ENCODE measurements around the gene ACOT12. TPM values are rescaled to one million over a fixed set of nuclear protein-coding genes. Genes with fewer than 3 reads are reported as not detected.

The ACOT12 gene
- total RNA-seq, 1 experiment from 2014 or later = not detected

DNA sequence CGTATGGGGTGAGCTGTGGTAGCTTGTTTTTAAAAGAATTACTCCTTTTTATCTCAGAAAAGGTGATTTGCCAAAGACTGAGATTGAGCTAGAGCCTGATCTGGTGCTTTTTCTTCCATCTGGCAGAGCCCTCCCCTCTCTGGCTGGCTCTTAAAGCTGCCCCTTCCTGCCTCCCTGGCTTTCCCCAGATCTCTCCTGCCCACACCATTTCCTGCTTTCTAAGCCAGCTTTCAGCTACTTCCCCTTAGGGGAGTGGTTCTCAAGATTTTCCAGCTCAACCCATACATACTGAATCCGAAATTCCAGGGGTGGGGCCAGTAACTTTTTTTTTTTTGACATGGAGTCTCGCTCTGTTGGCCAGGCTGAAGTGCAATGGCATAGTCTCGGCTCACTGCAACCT, 4.8 kb upstream of the ACOT12 start (continued):
- TF ChIP-seq, protein P1, sequence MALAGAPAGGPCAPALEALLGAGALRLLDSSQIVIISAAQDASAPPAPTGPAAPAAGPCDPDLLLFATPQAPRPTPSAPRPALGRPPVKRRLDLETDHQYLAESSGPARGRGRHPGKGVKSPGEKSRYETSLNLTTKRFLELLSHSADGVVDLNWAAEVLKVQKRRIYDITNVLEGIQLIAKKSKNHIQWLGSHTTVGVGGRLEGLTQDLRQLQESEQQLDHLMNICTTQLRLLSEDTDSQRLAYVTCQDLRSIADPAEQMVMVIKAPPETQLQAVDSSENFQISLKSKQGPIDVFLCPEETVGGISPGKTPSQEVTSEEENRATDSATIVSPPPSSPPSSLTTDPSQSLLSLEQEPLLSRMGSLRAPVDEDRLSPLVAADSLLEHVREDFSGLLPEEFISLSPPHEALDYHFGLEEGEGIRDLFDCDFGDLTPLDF (CRISPR knock-in tag; IDR thresholded peaks at IDR 0.05) = no peak
- no peak for TF ChIP-seq OVOL2 (CRISPR knock-in tag; IDR thresholded peaks at IDR 0.05; ENCODE audit: borderline replicate concordance)
- no peak for TF ChIP-seq NFATC4 (CRISPR knock-in tag; IDR thresholded peaks at IDR 0.05)
- TF ChIP-seq, protein P2, sequence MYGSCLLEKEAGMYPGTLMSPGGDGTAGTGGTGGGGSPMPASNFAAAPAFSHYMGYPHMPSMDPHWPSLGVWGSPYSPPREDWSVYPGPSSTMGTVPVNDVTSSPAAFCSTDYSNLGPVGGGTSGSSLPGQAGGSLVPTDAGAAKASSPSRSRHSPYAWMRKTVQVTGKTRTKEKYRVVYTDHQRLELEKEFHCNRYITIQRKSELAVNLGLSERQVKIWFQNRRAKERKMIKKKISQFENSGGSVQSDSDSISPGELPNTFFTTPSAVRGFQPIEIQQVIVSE (CRISPR knock-in tag; IDR thresholded peaks at IDR 0.05; ENCODE audit: borderline replicate concordance) = no peak
- TF ChIP-seq, protein P3, sequence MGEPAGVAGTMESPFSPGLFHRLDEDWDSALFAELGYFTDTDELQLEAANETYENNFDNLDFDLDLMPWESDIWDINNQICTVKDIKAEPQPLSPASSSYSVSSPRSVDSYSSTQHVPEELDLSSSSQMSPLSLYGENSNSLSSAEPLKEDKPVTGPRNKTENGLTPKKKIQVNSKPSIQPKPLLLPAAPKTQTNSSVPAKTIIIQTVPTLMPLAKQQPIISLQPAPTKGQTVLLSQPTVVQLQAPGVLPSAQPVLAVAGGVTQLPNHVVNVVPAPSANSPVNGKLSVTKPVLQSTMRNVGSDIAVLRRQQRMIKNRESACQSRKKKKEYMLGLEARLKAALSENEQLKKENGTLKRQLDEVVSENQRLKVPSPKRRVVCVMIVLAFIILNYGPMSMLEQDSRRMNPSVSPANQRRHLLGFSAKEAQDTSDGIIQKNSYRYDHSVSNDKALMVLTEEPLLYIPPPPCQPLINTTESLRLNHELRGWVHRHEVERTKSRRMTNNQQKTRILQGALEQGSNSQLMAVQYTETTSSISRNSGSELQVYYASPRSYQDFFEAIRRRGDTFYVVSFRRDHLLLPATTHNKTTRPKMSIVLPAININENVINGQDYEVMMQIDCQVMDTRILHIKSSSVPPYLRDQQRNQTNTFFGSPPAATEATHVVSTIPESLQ (CRISPR knock-in tag; IDR thresholded peaks at IDR 0.05) = no peak
- TF ChIP-seq, protein P4, sequence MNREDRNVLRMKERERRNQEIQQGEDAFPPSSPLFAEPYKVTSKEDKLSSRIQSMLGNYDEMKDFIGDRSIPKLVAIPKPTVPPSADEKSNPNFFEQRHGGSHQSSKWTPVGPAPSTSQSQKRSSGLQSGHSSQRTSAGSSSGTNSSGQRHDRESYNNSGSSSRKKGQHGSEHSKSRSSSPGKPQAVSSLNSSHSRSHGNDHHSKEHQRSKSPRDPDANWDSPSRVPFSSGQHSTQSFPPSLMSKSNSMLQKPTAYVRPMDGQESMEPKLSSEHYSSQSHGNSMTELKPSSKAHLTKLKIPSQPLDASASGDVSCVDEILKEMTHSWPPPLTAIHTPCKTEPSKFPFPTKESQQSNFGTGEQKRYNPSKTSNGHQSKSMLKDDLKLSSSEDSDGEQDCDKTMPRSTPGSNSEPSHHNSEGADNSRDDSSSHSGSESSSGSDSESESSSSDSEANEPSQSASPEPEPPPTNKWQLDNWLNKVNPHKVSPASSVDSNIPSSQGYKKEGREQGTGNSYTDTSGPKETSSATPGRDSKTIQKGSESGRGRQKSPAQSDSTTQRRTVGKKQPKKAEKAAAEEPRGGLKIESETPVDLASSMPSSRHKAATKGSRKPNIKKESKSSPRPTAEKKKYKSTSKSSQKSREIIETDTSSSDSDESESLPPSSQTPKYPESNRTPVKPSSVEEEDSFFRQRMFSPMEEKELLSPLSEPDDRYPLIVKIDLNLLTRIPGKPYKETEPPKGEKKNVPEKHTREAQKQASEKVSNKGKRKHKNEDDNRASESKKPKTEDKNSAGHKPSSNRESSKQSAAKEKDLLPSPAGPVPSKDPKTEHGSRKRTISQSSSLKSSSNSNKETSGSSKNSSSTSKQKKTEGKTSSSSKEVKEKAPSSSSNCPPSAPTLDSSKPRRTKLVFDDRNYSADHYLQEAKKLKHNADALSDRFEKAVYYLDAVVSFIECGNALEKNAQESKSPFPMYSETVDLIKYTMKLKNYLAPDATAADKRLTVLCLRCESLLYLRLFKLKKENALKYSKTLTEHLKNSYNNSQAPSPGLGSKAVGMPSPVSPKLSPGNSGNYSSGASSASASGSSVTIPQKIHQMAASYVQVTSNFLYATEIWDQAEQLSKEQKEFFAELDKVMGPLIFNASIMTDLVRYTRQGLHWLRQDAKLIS (CRISPR knock-in tag; IDR thresholded peaks at IDR 0.05; ENCODE audit: borderline replicate concordance) = no peak
- TF ChIP-seq, protein P5, sequence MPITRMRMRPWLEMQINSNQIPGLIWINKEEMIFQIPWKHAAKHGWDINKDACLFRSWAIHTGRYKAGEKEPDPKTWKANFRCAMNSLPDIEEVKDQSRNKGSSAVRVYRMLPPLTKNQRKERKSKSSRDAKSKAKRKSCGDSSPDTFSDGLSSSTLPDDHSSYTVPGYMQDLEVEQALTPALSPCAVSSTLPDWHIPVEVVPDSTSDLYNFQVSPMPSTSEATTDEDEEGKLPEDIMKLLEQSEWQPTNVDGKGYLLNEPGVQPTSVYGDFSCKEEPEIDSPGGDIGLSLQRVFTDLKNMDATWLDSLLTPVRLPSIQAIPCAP (CRISPR knock-in tag; IDR thresholded peaks at IDR 0.05) = no peak
- TF ChIP-seq, protein P6, sequence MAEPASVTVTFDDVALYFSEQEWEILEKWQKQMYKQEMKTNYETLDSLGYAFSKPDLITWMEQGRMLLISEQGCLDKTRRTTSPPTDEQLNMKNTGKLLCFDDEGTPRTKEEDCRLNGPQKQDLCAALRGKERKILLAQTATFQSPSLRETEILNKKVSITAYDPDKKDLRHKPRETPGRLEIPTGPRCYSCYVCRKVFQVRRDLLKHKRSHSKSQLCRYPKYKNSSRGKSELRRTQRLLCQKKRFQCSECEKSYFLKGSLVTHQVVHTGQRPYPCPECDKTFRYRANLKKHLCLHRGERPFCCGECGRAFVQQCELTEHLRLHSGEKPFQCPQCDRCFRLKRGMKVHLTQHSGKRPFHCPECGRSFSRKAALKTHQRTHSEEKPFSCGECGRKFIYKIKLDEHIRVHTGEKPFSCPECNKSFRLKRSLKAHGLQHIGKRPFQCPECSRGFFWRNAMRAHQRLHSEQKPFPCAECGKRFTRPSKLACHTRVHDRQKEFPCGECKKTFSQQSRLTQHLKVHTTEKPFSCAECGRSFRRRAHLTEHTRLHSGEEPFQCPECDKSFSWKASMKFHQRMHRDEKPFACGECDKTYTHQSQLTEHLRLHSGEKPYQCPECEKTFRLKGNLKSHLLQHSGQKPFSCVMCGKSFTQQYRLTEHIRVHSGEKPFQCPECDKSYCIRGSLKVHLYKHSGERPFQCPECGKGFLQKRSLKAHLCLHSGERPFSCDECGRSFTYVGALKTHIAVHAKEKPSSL (CRISPR knock-in tag; conservative IDR thresholded peaks at IDR 0.05) = no peak
- TF ChIP-seq, protein P7, sequence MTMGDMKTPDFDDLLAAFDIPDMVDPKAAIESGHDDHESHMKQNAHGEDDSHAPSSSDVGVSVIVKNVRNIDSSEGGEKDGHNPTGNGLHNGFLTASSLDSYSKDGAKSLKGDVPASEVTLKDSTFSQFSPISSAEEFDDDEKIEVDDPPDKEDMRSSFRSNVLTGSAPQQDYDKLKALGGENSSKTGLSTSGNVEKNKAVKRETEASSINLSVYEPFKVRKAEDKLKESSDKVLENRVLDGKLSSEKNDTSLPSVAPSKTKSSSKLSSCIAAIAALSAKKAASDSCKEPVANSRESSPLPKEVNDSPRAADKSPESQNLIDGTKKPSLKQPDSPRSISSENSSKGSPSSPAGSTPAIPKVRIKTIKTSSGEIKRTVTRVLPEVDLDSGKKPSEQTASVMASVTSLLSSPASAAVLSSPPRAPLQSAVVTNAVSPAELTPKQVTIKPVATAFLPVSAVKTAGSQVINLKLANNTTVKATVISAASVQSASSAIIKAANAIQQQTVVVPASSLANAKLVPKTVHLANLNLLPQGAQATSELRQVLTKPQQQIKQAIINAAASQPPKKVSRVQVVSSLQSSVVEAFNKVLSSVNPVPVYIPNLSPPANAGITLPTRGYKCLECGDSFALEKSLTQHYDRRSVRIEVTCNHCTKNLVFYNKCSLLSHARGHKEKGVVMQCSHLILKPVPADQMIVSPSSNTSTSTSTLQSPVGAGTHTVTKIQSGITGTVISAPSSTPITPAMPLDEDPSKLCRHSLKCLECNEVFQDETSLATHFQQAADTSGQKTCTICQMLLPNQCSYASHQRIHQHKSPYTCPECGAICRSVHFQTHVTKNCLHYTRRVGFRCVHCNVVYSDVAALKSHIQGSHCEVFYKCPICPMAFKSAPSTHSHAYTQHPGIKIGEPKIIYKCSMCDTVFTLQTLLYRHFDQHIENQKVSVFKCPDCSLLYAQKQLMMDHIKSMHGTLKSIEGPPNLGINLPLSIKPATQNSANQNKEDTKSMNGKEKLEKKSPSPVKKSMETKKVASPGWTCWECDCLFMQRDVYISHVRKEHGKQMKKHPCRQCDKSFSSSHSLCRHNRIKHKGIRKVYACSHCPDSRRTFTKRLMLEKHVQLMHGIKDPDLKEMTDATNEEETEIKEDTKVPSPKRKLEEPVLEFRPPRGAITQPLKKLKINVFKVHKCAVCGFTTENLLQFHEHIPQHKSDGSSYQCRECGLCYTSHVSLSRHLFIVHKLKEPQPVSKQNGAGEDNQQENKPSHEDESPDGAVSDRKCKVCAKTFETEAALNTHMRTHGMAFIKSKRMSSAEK (CRISPR knock-in tag; IDR thresholded peaks at IDR 0.05; ENCODE audit: borderline replicate concordance) = no peak
- TF ChIP-seq, protein P8, sequence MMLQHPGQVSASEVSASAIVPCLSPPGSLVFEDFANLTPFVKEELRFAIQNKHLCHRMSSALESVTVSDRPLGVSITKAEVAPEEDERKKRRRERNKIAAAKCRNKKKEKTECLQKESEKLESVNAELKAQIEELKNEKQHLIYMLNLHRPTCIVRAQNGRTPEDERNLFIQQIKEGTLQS (CRISPR knock-in tag; conservative IDR thresholded peaks at IDR 0.05) = no peak
- no peak for TF ChIP-seq ZNF396 (CRISPR knock-in tag; IDR thresholded peaks at IDR 0.05; ENCODE audit: borderline replicate concordance)
